Keratinocyte (primary cell): ENCODE data around the gene ABCC8. TPM values are rescaled to one million over a fixed set of nuclear protein-coding genes. Genes with fewer than 3 reads are reported as not detected.

Experiments
- DNase-seq: peaks from one replicate; pipeline ENCODE4 v3.0.0-alpha.2; 2011; ENCODE audit warnings: low read depth, missing footprints, low spot score
- FAIRE-seq: peaks from 2 replicates; lab custom pipeline; 2011; peaks lifted over from hg19 to GRCh38; lab: Jason Lieb, UNC
- H2AFZ ChIP-seq: 2 replicates; pipeline ENCODE4 v1.6.0; 2012; ENCODE audit warnings: low read length, control low read depth, inconsistent platforms; ENCODE audit not compliant: control insufficient read depth
- H3K27ac ChIP-seq: 2 replicates; pipeline ENCODE4 v1.5.1; 2011; ENCODE audit warnings: low read length; ENCODE audit not compliant: control insufficient read depth, insufficient read depth
- H3K27me3 ChIP-seq: 3 replicates; pipeline ENCODE4 v1.6.0; 2011; ENCODE audit warnings: low read length; ENCODE audit not compliant: control insufficient read depth, insufficient read depth; ENCODE audit errors: extremely low read depth
- H3K36me3 ChIP-seq, 2 experiments: 2 replicates in 1 of 2; 3 replicates in 1 of 2; pipeline ENCODE4 v1.5.1; 2011; ENCODE audit warnings: low read length in 2 of 2, mild to moderate bottlenecking in 1 of 2; ENCODE audit not compliant: control insufficient read depth in 2 of 2, insufficient read depth in 2 of 2; ENCODE audit errors: extremely low read depth in 1 of 2
- H3K4me1 ChIP-seq: 3 replicates; pipeline ENCODE4 v1.5.1; 2011; ENCODE audit warnings: low read length; ENCODE audit not compliant: control insufficient read depth, insufficient read depth; ENCODE audit errors: extremely low read depth
- H3K4me2 ChIP-seq: 3 replicates; pipeline ENCODE4 v1.6.0; 2011; ENCODE audit warnings: low read depth, low read length; ENCODE audit not compliant: control insufficient read depth, insufficient read depth; ENCODE audit errors: extremely low read depth
- H3K4me3 ChIP-seq, 3 experiments: fragments of 200-600 bp in 1 of 3; sonication (generic) in 1 of 3; 2 replicates in 2 of 3; 3 replicates in 1 of 3; pipeline ENCODE4 v1.5.1; 2011 to 2016; ENCODE audit warnings: low read length in 3 of 3, mild to moderate bottlenecking in 3 of 3, control low read depth in 2 of 3, inconsistent platforms in 1 of 3, low read depth in 1 of 3, mixed read lengths in 1 of 3, mixed run types in 1 of 3, moderate library complexity in 1 of 3; ENCODE audit not compliant: control insufficient read depth in 2 of 3, insufficient read depth in 2 of 3; ENCODE audit errors: extremely low read depth in 1 of 3
- H3K79me2 ChIP-seq: 2 replicates; pipeline ENCODE4 v1.6.0; 2012; ENCODE audit warnings: low read length; ENCODE audit not compliant: control insufficient read depth, insufficient read depth
- H3K9ac ChIP-seq: 3 replicates; pipeline ENCODE4 v1.6.0; 2011; ENCODE audit warnings: low read length; ENCODE audit not compliant: control insufficient read depth, insufficient read depth; ENCODE audit errors: extremely low read depth
- H3K9me1 ChIP-seq: 3 replicates; pipeline ENCODE4 v1.6.0; 2011; ENCODE audit warnings: low read length; ENCODE audit not compliant: control insufficient read depth, insufficient read depth; ENCODE audit errors: extremely low read depth
- H3K9me3 ChIP-seq: 2 replicates; pipeline ENCODE4 v1.5.1; 2012; ENCODE audit warnings: low read depth, low read length; ENCODE audit not compliant: control insufficient read depth
- H4K20me1 ChIP-seq: 3 replicates; pipeline ENCODE4 v1.6.0; 2011; ENCODE audit warnings: low read length; ENCODE audit not compliant: control insufficient read depth, insufficient read depth; ENCODE audit errors: extremely low read depth
- CTCF ChIP-seq, 3 experiments: IDR thresholded peaks in 1 of 3; conservative IDR thresholded peaks in 1 of 3; optimal IDR thresholded peaks in 1 of 3; 2 replicates in 2 of 3; 3 replicates in 1 of 3; pipeline versions ENCODE3 to v1.5.1; 2011; ENCODE audit warnings: low read length in 3 of 3, mild to moderate bottlenecking in 3 of 3, moderate library complexity in 2 of 3, control low read depth in 1 of 3, inconsistent platforms in 1 of 3; ENCODE audit not compliant: insufficient read depth in 2 of 3; ENCODE audit errors: extremely low read depth in 1 of 3
- EZH2 ChIP-seq: IDR thresholded peaks from one replicate; pipeline ENCODE4 v1.6.1; 2012; ENCODE audit warnings: inconsistent platforms, mild to moderate bottlenecking, low read length, moderate library complexity
- dilution Hi-C: fragments of 300-500 bp; cut with MboI; formaldehyde crosslinking; loops from one replicate; pipeline ENCODE4 v1.7.0; 2020; ENCODE audit warnings: low sequenced_read_pairs; ENCODE audit not compliant: extremely low pct_ligation_motif_present
- polyA plus RNA-seq, 5 experiments: library from polyadenylated mRNA; depleted of rRNA in 3 of 5; stranded (reverse) in 3 of 5; stranded (forward) in 1 of 5; unstranded in 1 of 5; fragments of >200 nt; gene quantifications; 1 replicate in 1 of 5; 2 replicates in 3 of 5; 3 replicates in 1 of 5; pipeline versions ENCODE4 v1.2.1 to v1.2.3, GENCODE V29; 2011 to 2012; ENCODE audit warnings: missing spikeins in 2 of 5, low read depth in 1 of 5, low replicate concordance in 1 of 5

Gene ABCC8
- polyA plus RNA-seq, 1 donor (not counting 4 experiments of a cell fraction or from before 2014, with no cell fraction given), result not detected

GRCh38 chr11:17412488-17413180, 64.0 kb downstream of the ABCC8 start:
- Histone ChIP-seq H3K27ac (no peak overlapping the region), H3K79me2 (no peaks in the 10 kb centered on the region), H3K4me3 (no peak overlapping the region), H3K4me1 (no peaks in the 10 kb centered on the region), H3K9ac (no peak overlapping the region), H3K27me3 (peaks cover 17% of the 10 kb centered on the region), H3K9me1 (no peaks in the 10 kb centered on the region), H3K4me2 (no peak overlapping the region), H3K9me3 (no peaks in the 10 kb centered on the region), H4K20me1 (no peaks in the 10 kb centered on the region), H2AFZ (no peak overlapping the region), H3K36me3 (no peaks in the 10 kb centered on the region)
- dilution Hi-C loops, result no loop called here
- TF ChIP-seq EZH2, result no peak
- DNase-seq (no peak), FAIRE-seq (no peak)

- no peaks in the 10 kb centered on the region for H3K4me1 ChIP-seq
- H3K27ac ChIP-seq, result no peak overlapping the region
- DNase-seq, result no peak
- no peak overlapping the region for H3K9ac ChIP-seq
- no peak for FAIRE-seq
- H3K79me2 ChIP-seq, result no peaks in the 10 kb centered on the region
- no peak overlapping the region for H3K4me2 ChIP-seq
- H3K36me3 ChIP-seq, result no peaks in the 10 kb centered on the region
- H4K20me1 ChIP-seq, result no peaks in the 10 kb centered on the region
- TF ChIP-seq EZH2 (no peak), CTCF (optimal IDR thresholded peaks at IDR 0.05 in 1 of 3, IDR thresholded peaks at IDR 0.05 in 1 of 3, conservative IDR thresholded peaks at IDR 0.05 in 1 of 3; ENCODE audit: extremely low read depth in 1 of 3, insufficient read depth in 2 of 3, low read length in 3 of 3) (no peak)
- H3K4me3 ChIP-seq, result no peak overlapping the region
- dilution Hi-C loops, result no loop called here
- no peaks in the 10 kb centered on the region for H3K9me1 ChIP-seq
- no peaks in the 10 kb centered on the region for H3K9me3 ChIP-seq
- H3K27me3 ChIP-seq, result peaks cover 17% of the 10 kb centered on the region
- H2AFZ ChIP-seq, result no peak overlapping the region
Observed at GRCh38 chr11:17411418-17411817, 65.2 kb downstream of the ABCC8 start.
